Neural cell (in vitro differentiated cells): ENCODE measurements around the gene KLHL3.

Source experiments
- CTCF ChIP-seq: fragments of 450-650 bp; IDR thresholded peaks from 2 replicates; pipeline ENCODE4 v1.5.1; 2014; ENCODE audit warnings: antibody characterized with exemption, mild to moderate bottlenecking, moderate library complexity; ENCODE audit not compliant: poor library complexity, severe bottlenecking
- EP300 ChIP-seq: fragments of 450-650 bp; conservative IDR thresholded peaks from 2 replicates; pipeline ENCODE4 v1.6.1; 2014; ENCODE audit warnings: antibody characterized with exemption, mild to moderate bottlenecking, moderate library complexity; ENCODE audit not compliant: poor library complexity, severe bottlenecking
- EZH2 ChIP-seq: fragments of 200-600, 300-800 bp; shearing (Covaris generic), sonication (generic); IDR thresholded peaks from 2 replicates; pipeline ENCODE4 v1.6.1; 2014; ENCODE audit warnings: antibody characterized with exemption, low read length, borderline replicate concordance, mild to moderate bottlenecking; ENCODE audit not compliant: insufficient read depth, poor library complexity, severe bottlenecking
- MXI1 ChIP-seq: fragments of 450-650 bp; conservative IDR thresholded peaks from 2 replicates; pipeline ENCODE4 v1.6.1; 2014; ENCODE audit warnings: antibody characterized with exemption, mild to moderate bottlenecking; ENCODE audit not compliant: poor library complexity, severe bottlenecking
- POLR2AphosphoS5 ChIP-seq: IDR thresholded peaks from 2 replicates; pipeline ENCODE4 v1.6.1; 2012
- RAD21 ChIP-seq: fragments of 450-650 bp; conservative IDR thresholded peaks from 2 replicates; pipeline ENCODE4 v1.6.1; 2014; ENCODE audit warnings: antibody characterized with exemption, mild to moderate bottlenecking, moderate library complexity

- TF ChIP-seq CTCF: no peak
- no peak for TF ChIP-seq POLR2AphosphoS5
- TF ChIP-seq EP300: no peak
- no peak for TF ChIP-seq EZH2
- TF ChIP-seq RAD21: no peak
- no peak for TF ChIP-seq MXI1
Observed at GRCh38 chr5:137693951-137694721, 41.8 kb downstream of the KLHL3 start.
